Fibroblast of lung (primary cell): ENCODE results near the gene THOP1. TPM values are rescaled to one million over a fixed set of nuclear protein-coding genes. Genes with fewer than 3 reads are reported as not detected.

Experiments
- DNase-seq, 2 donors: peaks; one replicate each; pipeline versions ENCODE4 v3.0.0 to v3.0.0-alpha.2; 2010; ENCODE audit warnings: low read depth in 2 of 2
- H2AFZ ChIP-seq: 2 replicates; pipeline ENCODE4 v1.5.1; 2012; ENCODE audit warnings: low read length, control low read depth, inconsistent platforms
- H3K27ac ChIP-seq: 2 replicates; pipeline ENCODE4 v1.5.1; 2011; ENCODE audit warnings: low read length, control low read depth; ENCODE audit not compliant: insufficient read depth
- H3K27me3 ChIP-seq: 2 replicates; pipeline ENCODE4 v1.5.1; 2011; ENCODE audit warnings: mild to moderate bottlenecking, low read length; ENCODE audit not compliant: control insufficient read depth, insufficient read depth
- H3K36me3 ChIP-seq: 2 replicates; pipeline ENCODE4 v1.5.1; 2011; ENCODE audit warnings: low read length; ENCODE audit not compliant: control insufficient read depth, insufficient read depth
- H3K4me1 ChIP-seq: 2 replicates; pipeline ENCODE4 v1.5.1; 2011; ENCODE audit warnings: low read length; ENCODE audit not compliant: control insufficient read depth, insufficient read depth; ENCODE audit errors: extremely low read depth
- H3K4me2 ChIP-seq: 2 replicates; pipeline ENCODE4 v1.5.1; 2011; ENCODE audit warnings: low read length, control low read depth; ENCODE audit not compliant: insufficient read depth; ENCODE audit errors: extremely low read depth
- H3K4me3 ChIP-seq, 4 experiments: fragments of 200-600 bp in 1 of 4; sonication (generic) in 1 of 4; replicated peaks in 1 of 4; 2 replicates each; pipeline ENCODE4 v1.5.1; 2011 to 2016; ENCODE audit warnings: low read length in 4 of 4, low read depth in 3 of 4, mild to moderate bottlenecking in 3 of 4, control low read depth in 2 of 4, inconsistent platforms in 1 of 4, mixed read lengths in 1 of 4; ENCODE audit not compliant: insufficient read depth in 1 of 4; ENCODE audit errors: control extremely low read depth in 1 of 4
- H3K79me2 ChIP-seq: 2 replicates; pipeline ENCODE4 v1.5.1; 2012; ENCODE audit warnings: mild to moderate bottlenecking, low read length, inconsistent platforms; ENCODE audit not compliant: control insufficient read depth, insufficient read depth
- H3K9ac ChIP-seq: 2 replicates; pipeline ENCODE4 v1.5.1; 2011; ENCODE audit warnings: mild to moderate bottlenecking, low read length, control low read depth; ENCODE audit not compliant: insufficient read depth
- H3K9me3 ChIP-seq: 2 replicates; pipeline ENCODE4 v1.5.1; 2012; ENCODE audit warnings: low read depth, low read length; ENCODE audit not compliant: control insufficient read depth, insufficient read depth
- H4K20me1 ChIP-seq: 2 replicates; pipeline ENCODE4 v1.5.1; 2011; ENCODE audit warnings: low read length; ENCODE audit not compliant: control insufficient read depth, insufficient read depth; ENCODE audit errors: extremely low read depth
- CTCF ChIP-seq, 2 donors: IDR thresholded peaks in 1 of 2; conservative IDR thresholded peaks in 1 of 2; 1 replicate in 1 of 2; 2 replicates in 1 of 2; pipeline ENCODE4 v1.5.1; 2011 to 2012; ENCODE audit warnings: low read length in 2 of 2, control low read depth in 1 of 2, inconsistent platforms in 1 of 2, low read depth in 1 of 2, mild to moderate bottlenecking in 1 of 2
- EZH2 ChIP-seq: IDR thresholded peaks from 2 replicates; pipeline ENCODE4 v1.5.1; 2012; ENCODE audit warnings: low read length, control low read depth, mild to moderate bottlenecking; ENCODE audit errors: missing control alignments
- polyA plus RNA-seq, 2 donors: library from polyadenylated mRNA; depleted of rRNA in 1 of 2; stranded (reverse) in 1 of 2; unstranded in 1 of 2; fragments of >200 nt; gene quantifications; 2 replicates each; pipeline ENCODE4 v1.2.1, GENCODE V29; 2011 to 2012; ENCODE audit warnings: missing spikeins in 1 of 2
- total RNA-seq: library from RNA; depleted of rRNA; stranded (reverse); fragments of >200 nt; gene quantifications from 2 replicates; pipeline ENCODE4 v1.2.1, GENCODE V29; 2014

The THOP1 gene
- total and polyA plus RNA-seq, 2 donors (not counting 1 experiment from before 2014, with no cell fraction given) = 23.6 to 49.5 TPM

- H3K9ac ChIP-seq = no peak overlapping the region
- H3K36me3 ChIP-seq = peaks cover 22% of the 10 kb centered on the region
- no peak overlapping the region for H3K27ac ChIP-seq
- H3K4me1 ChIP-seq = no peaks in the 10 kb centered on the region
- no peak overlapping the region for H3K4me3 ChIP-seq
- no peak overlapping the region for H3K4me2 ChIP-seq
- H3K9me3 ChIP-seq = no peaks in the 10 kb centered on the region
- TF ChIP-seq CTCF (conservative IDR thresholded peaks at IDR 0.05 in 1 of 2, IDR thresholded peaks at IDR 0.05 in 1 of 2; ENCODE audit: low read depth in 1 of 2, low read length in 2 of 2) = no peak
- TF ChIP-seq EZH2 = no peak
- no peak for DNase-seq
- no peaks in the 10 kb centered on the region for H3K27me3 ChIP-seq
- H2AFZ ChIP-seq = no peak overlapping the region
- H4K20me1 ChIP-seq = no peaks in the 10 kb centered on the region
- H3K79me2 ChIP-seq = no peaks in the 10 kb centered on the region
Observed at GRCh38 chr19:2807379-2808128, 22.3 kb downstream of the THOP1 start.

DNA sequence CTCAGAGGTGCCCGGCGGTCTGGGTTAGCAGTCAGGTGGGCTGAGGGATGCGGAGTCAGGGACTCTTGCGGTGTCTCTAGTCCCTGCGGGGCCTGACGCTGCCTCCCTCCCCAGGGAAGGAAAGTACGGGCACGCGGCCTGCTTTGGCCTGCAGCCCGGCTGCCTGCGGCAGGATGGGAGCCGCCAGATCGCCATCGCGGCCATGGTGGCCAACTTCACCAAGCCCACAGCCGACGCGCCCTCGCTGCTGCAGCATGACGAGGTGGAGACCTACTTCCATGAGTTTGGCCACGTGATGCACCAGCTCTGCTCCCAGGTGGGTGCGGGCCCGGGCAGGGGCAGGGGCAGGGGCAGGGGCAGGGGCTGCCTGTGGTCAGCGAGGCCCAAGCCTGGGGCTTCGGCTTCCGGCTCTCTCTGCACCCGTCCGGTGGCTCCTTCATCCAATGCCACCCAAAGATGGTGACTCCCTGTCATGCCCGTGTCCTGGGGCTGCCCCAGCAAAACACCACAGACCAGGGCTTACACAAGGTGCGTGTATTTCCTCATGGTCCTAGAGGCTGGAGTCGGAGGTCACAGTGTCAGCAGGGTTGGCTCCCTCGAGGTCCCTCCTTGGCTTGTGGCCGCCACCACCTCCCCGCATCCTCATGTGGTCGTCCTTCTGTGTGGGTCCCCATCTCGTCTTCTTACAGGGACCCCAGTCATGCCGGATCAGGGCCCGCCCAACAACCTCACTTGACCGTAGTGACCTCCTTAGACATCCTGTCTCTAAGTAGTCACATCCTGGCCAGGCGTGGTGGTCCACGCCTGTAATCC lies 23.0 kb downstream of the THOP1 start:
- H3K9me3 ChIP-seq = no peaks in the 10 kb centered on the region
- no peak for DNase-seq
- H3K79me2 ChIP-seq = no peaks in the 10 kb centered on the region
- H4K20me1 ChIP-seq = no peaks in the 10 kb centered on the region
- H3K27ac ChIP-seq = no peak overlapping the region
- H2AFZ ChIP-seq = no peak overlapping the region
- H3K9ac ChIP-seq = no peak overlapping the region
- H3K4me3 ChIP-seq = no peak overlapping the region
- H3K4me1 ChIP-seq = no peaks in the 10 kb centered on the region
- peaks cover 17% of the 10 kb centered on the region for H3K36me3 ChIP-seq
- H3K27me3 ChIP-seq = no peaks in the 10 kb centered on the region
- TF ChIP-seq CTCF (conservative IDR thresholded peaks at IDR 0.05 in 1 of 2, IDR thresholded peaks at IDR 0.05 in 1 of 2; ENCODE audit: low read depth in 1 of 2, low read length in 2 of 2) (no peak), EZH2 (no peak)
- H3K4me2 ChIP-seq = no peak overlapping the region

DNA sequence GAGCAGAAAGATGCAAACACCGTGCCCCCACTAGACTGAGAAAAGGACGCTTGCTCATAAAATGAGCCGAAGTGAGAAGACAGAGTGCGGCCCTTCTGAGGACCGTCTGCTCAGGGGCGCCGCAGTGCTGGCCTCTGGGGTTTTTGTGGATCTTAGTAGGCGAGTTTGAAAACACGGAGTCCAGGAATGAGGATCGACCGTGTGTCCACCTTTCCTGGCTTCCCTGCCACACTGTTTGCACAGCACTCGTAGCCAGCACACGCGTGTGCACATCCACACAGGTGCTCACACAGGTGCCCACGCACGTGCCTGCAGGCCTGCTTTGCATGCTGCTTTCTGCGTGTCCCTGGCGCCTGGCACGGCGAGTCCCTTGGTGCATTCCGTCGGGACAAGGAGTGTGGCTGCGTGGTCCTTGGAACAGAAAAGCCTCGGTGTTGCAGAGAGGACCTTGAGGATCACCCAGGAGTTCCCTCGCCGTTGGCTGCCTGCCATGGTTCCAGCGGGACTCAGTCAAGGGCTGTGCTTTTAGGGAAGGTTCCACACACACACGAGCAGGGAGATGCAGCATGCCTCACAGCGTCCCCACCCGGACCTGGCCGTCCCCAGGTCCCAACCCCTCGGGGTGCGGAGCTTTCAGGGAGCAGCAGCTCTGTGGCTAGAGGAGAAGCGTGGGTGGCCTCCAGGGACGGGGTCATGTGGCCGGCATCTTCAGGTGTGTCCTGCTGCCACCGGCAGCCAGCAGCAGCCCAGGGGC lies 24.3 kb downstream of the THOP1 start:
- Histone ChIP-seq H3K4me1 (no peaks in the 10 kb centered on the region), H3K4me2 (no peak overlapping the region), H2AFZ (no peak overlapping the region), H3K9me3 (no peaks in the 10 kb centered on the region), H4K20me1 (no peaks in the 10 kb centered on the region), H3K36me3 (peaks cover 17% of the 10 kb centered on the region), H3K27me3 (no peaks in the 10 kb centered on the region), H3K27ac (no peak overlapping the region), H3K4me3 (no peak overlapping the region), H3K79me2 (no peaks in the 10 kb centered on the region), H3K9ac (no peak overlapping the region)
- no peak for TF ChIP-seq EZH2
- no peak for DNase-seq
